IMR-90 (cell line): ENCODE data around the gene PAX5. TPM values are rescaled to one million over a fixed set of nuclear protein-coding genes. Genes with fewer than 3 reads are reported as not detected.

Experiments used
- ATAC-seq: fragments of 200-7000 bp; cut with Tn5 transposase; 2 replicates; pipeline ENCODE4 v1.9.1; 2020; ENCODE audit warnings: low read depth, mild to moderate bottlenecking, moderate library complexity
- BruUV-seq: library from RNA; stranded (reverse); fragments of 400-500 nt; replicated peaks from 2 replicates; lab custom pipeline; 2021; lab: Mats Ljungman, UMichigan
- CTCF ChIA-PET: fragments of 300-600 bp; formaldehyde crosslinking; extraction: SDS; loops from one replicate; lab custom pipeline; 2021; ENCODE audit warnings: antibody characterized with exemption; lab: Yijun Ruan, JAX
- POLR2A ChIA-PET: fragments of 300-600 bp; sonication (Branson Sonifier 250); formaldehyde crosslinking; loops from one replicate; lab custom pipeline; 2022; ENCODE audit warnings: antibody characterized with exemption; ENCODE audit not compliant: unreplicated experiment; lab: Charles Lee
- DNase-seq: peaks from one replicate; pipeline ENCODE4 v3.0.0; 2013
- H2AFZ ChIP-seq: replicated peaks from 2 replicates; pipeline ENCODE3; 2013; ENCODE audit warnings: low read length, mild to moderate bottlenecking; ENCODE audit not compliant: poor library complexity
- H2AK5ac ChIP-seq: 2 replicates; pipeline ENCODE4 v1.6.1; 2013; ENCODE audit warnings: low read depth, low read length, inconsistent platforms
- H2AK9ac ChIP-seq: replicated peaks from 2 replicates; pipeline ENCODE3; 2013; ENCODE audit warnings: mild to moderate bottlenecking, low read depth, low read length, moderate library complexity; ENCODE audit not compliant: poor library complexity
- H2BK120ac ChIP-seq: 2 replicates; pipeline ENCODE4 v1.6.1; 2013; ENCODE audit warnings: low read depth, low read length, inconsistent platforms
- H2BK15ac ChIP-seq: 3 replicates; pipeline ENCODE4 v1.6.1; 2013; ENCODE audit warnings: low read depth, low read length, inconsistent platforms
- H2BK20ac ChIP-seq: 2 replicates; pipeline ENCODE4 v1.6.1; 2013; ENCODE audit warnings: low read depth, mild to moderate bottlenecking, inconsistent platforms, low read length, moderate library complexity
- H2BK5ac ChIP-seq: 2 replicates; pipeline ENCODE4 v1.6.1; 2013; ENCODE audit warnings: mild to moderate bottlenecking, low read depth, low read length, inconsistent platforms; ENCODE audit not compliant: poor library complexity, severe bottlenecking
- H3K14ac ChIP-seq: replicated peaks from 2 replicates; pipeline ENCODE4 v1.6.1; 2013; ENCODE audit warnings: low read depth, low read length, inconsistent platforms
- H3K18ac ChIP-seq: 2 replicates; pipeline ENCODE4 v1.6.1; 2013; ENCODE audit warnings: low read depth, low read length, control low read depth
- H3K23ac ChIP-seq: 2 replicates; pipeline ENCODE4 v1.6.1; 2013; ENCODE audit warnings: low read depth, low read length, inconsistent platforms
- H3K27ac ChIP-seq: 2 replicates; pipeline ENCODE4 v1.5.1; 2013; ENCODE audit warnings: mild to moderate bottlenecking, control low read depth, low read length; ENCODE audit not compliant: insufficient read depth
- H3K27me3 ChIP-seq: 2 replicates; pipeline ENCODE4 v1.6.1; 2013; ENCODE audit warnings: low read length; ENCODE audit not compliant: control insufficient read depth, insufficient read depth
- H3K36me3 ChIP-seq: 2 replicates; pipeline ENCODE4 v1.6.1; 2013; ENCODE audit warnings: low read length, mixed read lengths; ENCODE audit not compliant: control insufficient read depth, insufficient read depth
- H3K4ac ChIP-seq: 2 replicates; pipeline ENCODE4 v1.6.1; 2013; ENCODE audit warnings: low read depth, low read length, inconsistent platforms
- H3K4me1 ChIP-seq: 2 replicates; pipeline ENCODE4 v1.6.1; 2013; ENCODE audit warnings: low read length, mixed read lengths; ENCODE audit not compliant: control insufficient read depth, insufficient read depth
- H3K4me2 ChIP-seq: 2 replicates; pipeline ENCODE4 v1.6.1; 2013; ENCODE audit warnings: low read depth, mild to moderate bottlenecking, control low read depth, low read length, moderate library complexity
- H3K4me3 ChIP-seq: 2 replicates; pipeline ENCODE4 v1.5.1; 2013; ENCODE audit warnings: low read depth, mild to moderate bottlenecking, control low read depth, low read length, moderate library complexity; ENCODE audit not compliant: insufficient read depth
- H3K56ac ChIP-seq: 2 replicates; pipeline ENCODE4 v1.6.1; 2013; ENCODE audit warnings: low read length, inconsistent platforms; ENCODE audit not compliant: insufficient read depth; ENCODE audit errors: extremely low read depth
- H3K79me1 ChIP-seq, 2 experiments: 2 replicates each; pipeline ENCODE4 v1.6.1; 2013; ENCODE audit warnings: low read length in 2 of 2, inconsistent platforms in 1 of 2, low read depth in 1 of 2
- H3K9ac ChIP-seq: 2 replicates; pipeline ENCODE4 v1.6.1; 2013; ENCODE audit warnings: low read depth, low read length, control low read depth
- H3K9me1 ChIP-seq: 2 replicates; pipeline ENCODE4 v1.6.1; 2013; ENCODE audit warnings: low read length, inconsistent platforms; ENCODE audit not compliant: insufficient read depth
- H3K9me3 ChIP-seq: 2 replicates; pipeline ENCODE4 v1.6.1; 2013; ENCODE audit warnings: low read length; ENCODE audit not compliant: control insufficient read depth, insufficient read depth
- H4K20me1 ChIP-seq: 2 replicates; pipeline ENCODE4 v1.6.1; 2013; ENCODE audit warnings: low read length, inconsistent platforms; ENCODE audit not compliant: insufficient read depth
- H4K5ac ChIP-seq: 2 replicates; pipeline ENCODE4 v1.6.1; 2013; ENCODE audit warnings: mild to moderate bottlenecking, low read depth, low read length, control low read depth
- H4K8ac ChIP-seq, 2 experiments: 2 replicates each; pipeline ENCODE4 v1.6.1; 2013; ENCODE audit warnings: low read depth in 2 of 2, low read length in 2 of 2, control low read depth in 1 of 2, inconsistent platforms in 1 of 2
- H4K91ac ChIP-seq: 2 replicates; pipeline ENCODE4 v1.6.1; 2013; ENCODE audit warnings: low read depth, low read length, inconsistent platforms; ENCODE audit not compliant: insufficient read depth
- BHLHE40 ChIP-seq: fragments of 150-350 bp; IDR thresholded peaks from 2 replicates; pipeline ENCODE4 v1.6.1; 2016; ENCODE audit warnings: mild to moderate bottlenecking, low read depth, low read length
- CEBPB ChIP-seq: IDR thresholded peaks from 2 replicates; pipeline ENCODE4 v1.6.1; 2012; ENCODE audit warnings: low read depth, low read length, improper control_type of control experiment
- CHD1 ChIP-seq: IDR thresholded peaks from 2 replicates; pipeline ENCODE4 v1.6.1; 2012; ENCODE audit warnings: low read depth, low read length, improper control_type of control experiment
- CTCF ChIP-seq: conservative IDR thresholded peaks from 2 replicates; pipeline ENCODE4 v1.5.1; 2012; ENCODE audit warnings: mild to moderate bottlenecking, low read depth, low read length, improper control_type of control experiment
- ELK1 ChIP-seq: fragments of 150-350 bp; IDR thresholded peaks from 2 replicates; pipeline ENCODE4 v1.6.1; 2016; ENCODE audit warnings: low read depth, mild to moderate bottlenecking, low read length, moderate library complexity, borderline replicate concordance
- FOS ChIP-seq: fragments of 150-350 bp; IDR thresholded peaks from 2 replicates; pipeline ENCODE4 v1.6.1; 2016; ENCODE audit warnings: low read depth, low read length
- MAFK ChIP-seq: IDR thresholded peaks from 2 replicates; pipeline ENCODE4 v1.6.1; 2012; ENCODE audit warnings: low read depth, low read length, improper control_type of control experiment
- MAZ ChIP-seq: IDR thresholded peaks from 2 replicates; pipeline ENCODE4 v1.6.1; 2012; ENCODE audit warnings: low read depth, mild to moderate bottlenecking, low read length, improper control_type of control experiment, moderate library complexity, borderline replicate concordance
- MXI1 ChIP-seq: IDR thresholded peaks from 2 replicates; pipeline ENCODE4 v1.6.1; 2012; ENCODE audit warnings: low read depth, mild to moderate bottlenecking, low read length, moderate library complexity, borderline replicate concordance
- NFE2L2 ChIP-seq: fragments of 150-350 bp; IDR thresholded peaks from 2 replicates; pipeline ENCODE4 v1.6.1; 2016; ENCODE audit warnings: low read depth, mild to moderate bottlenecking, low read length
- RAD21 ChIP-seq: IDR thresholded peaks from 2 replicates; pipeline ENCODE4 v1.6.1; 2012; ENCODE audit warnings: low read length, improper control_type of control experiment
- RFX5 ChIP-seq: IDR thresholded peaks from 2 replicates; pipeline ENCODE4 v1.8.0; 2012; ENCODE audit warnings: low read depth, mild to moderate bottlenecking, low read length, moderate library complexity
- WGBS, 2 experiments: methylation state at CpG; one replicate each; pipeline versions ENCODE4 v1.1.5 to v1.1.7; 2013; ENCODE audit warnings: missing lambda C conversion rate in 2 of 2; ENCODE audit not compliant: insufficient read length in 1 of 2; ENCODE audit errors: extremely low coverage in 2 of 2; 5-methylcytosine and 5-hydroxymethylcytosine counted together
- dilution Hi-C: fragments of 300-500 bp; cut with HindIII; formaldehyde crosslinking; loops from one replicate; pipeline ENCODE4 v1.14.3; 2018; ENCODE audit warnings: low sequenced_read_pairs; ENCODE audit not compliant: unreplicated experiment
- in situ Hi-C: fragments of 300-500 bp; cut with MboI; formaldehyde crosslinking; loops from 3 replicates; pipeline ENCODE4 v1.14.3; 2019; ENCODE audit warnings: low sequenced_read_pairs, inconsistent platforms, mixed read lengths
- intact Hi-C: fragments of 100-400 bp; cut with micrococcal nuclease; formaldehyde crosslinking; loops from 2 replicates; pipeline ENCODE4 v1.10.0; 2022
- polyA plus RNA-seq, 3 experiments: library from polyadenylated mRNA; depleted of rRNA; stranded (reverse); fragments of >200 nt; gene quantifications; 2 replicates each; pipeline ENCODE4 v1.2.3, GENCODE V29; 2012; ENCODE audit warnings: low replicate concordance in 1 of 3
- total RNA-seq: library from RNA; depleted of rRNA; stranded (reverse); fragments of >200 nt; gene quantifications from 2 replicates; pipeline ENCODE4 v1.2.3, GENCODE V29; 2012

Gene PAX5
- total and polyA plus RNA-seq, 2 of the 4 experiments (the other 2 are of a cell fraction): not detected

DNA sequence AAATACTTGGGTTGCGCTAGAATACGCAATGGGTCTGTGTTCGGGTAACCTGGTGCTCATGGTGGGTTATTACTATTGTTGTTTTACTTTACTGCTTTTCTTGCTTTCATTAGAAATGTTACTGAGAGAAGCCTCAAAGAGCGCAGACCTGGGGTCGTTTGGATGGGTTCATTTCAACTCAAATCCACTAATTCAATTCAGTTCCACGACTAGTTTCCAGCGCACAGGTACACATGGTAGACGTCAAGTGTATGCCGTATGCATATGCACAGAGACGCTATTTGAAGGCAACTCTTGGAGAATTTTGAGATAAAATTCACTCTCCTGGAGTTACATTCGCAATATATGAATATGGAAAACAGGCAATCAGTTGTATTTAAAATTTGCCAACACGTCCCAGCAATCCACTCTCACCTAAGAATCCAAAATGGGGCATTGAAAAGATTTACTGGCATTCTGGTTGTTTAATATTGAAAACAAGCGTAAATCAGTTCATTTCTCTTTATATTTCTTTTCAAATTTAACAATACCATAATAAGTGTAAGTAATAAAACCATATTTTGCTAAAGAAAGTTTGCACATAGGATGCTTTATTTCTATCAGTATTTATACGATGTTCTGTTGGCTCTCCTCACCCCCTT, 4.4 kb upstream of the PAX5 start:
- Histone ChIP-seq H3K9ac (no peak overlapping the region), H3K18ac (no peak overlapping the region), H3K14ac (no peak overlapping the region), H3K9me3 (peaks cover 2% of the 10 kb centered on the region), H3K4me3 (no peak overlapping the region), H4K91ac (no peak overlapping the region), H2BK120ac (no peak overlapping the region), H4K8ac (no peak overlapping the region), H3K27me3 (peaks cover 90% of the 10 kb centered on the region), H3K36me3 (no peaks in the 10 kb centered on the region), H4K5ac (no peak overlapping the region), H3K56ac (no peak overlapping the region), H3K4me2 (no peak overlapping the region), H3K23ac (no peak overlapping the region), H2BK15ac (no peak overlapping the region), H3K9me1 (no peaks in the 10 kb centered on the region; the same call in 1 of the 2 replicates), H4K20me1 (peaks cover 12% of the 10 kb centered on the region; the same call in 1 of the 2 replicates), H3K4ac (no peak overlapping the region), H3K4me1 (no peaks in the 10 kb centered on the region; the same call in 1 of the 2 replicates), H3K27ac (no peak overlapping the region), H3K79me1 (no peaks in the 10 kb centered on the region), H2BK5ac (no peak overlapping the region), H2AK9ac (no peak overlapping the region), H2AK5ac (no peak overlapping the region), H2AFZ (no peak overlapping the region), H2BK20ac (no peak overlapping the region)
- no TSS peak for BruUV-seq
- in situ Hi-C loops: no loop called here
- intact Hi-C loops: loop anchor here (5.0 kb wide), 1 partner anchor 84 kb away; the partner anchor contains the start of gene ZCCHC7
- DNase-seq (no peak), ATAC-seq (no peak)
- ChIA-PET POLR2A (no interaction called here), CTCF (interaction anchor here (1.1 kb wide), 1 partner anchor 43 kb away, joined by 3 read pairs; no protein-coding TSS in a partner anchor)
- dilution Hi-C loops: no loop called here
- no CpG with 5 or more reads among the region's 14 CpGs for WGBS, 2 experiments
- TF ChIP-seq BHLHE40 (no peak), RFX5 (no peak), MAFK (no peak), FOS (no peak), CEBPB (no peak), RAD21 (no peak), NFE2L2 (no peak), CHD1 (no peak), ELK1 (no peak), CTCF (no peak), MXI1 (no peak), MAZ (no peak)
